HepG2 (cell line): ENCODE measurements around the gene TPRN. TPM values are rescaled to one million over a fixed set of nuclear protein-coding genes. Genes with fewer than 3 reads are reported as not detected.

Experiments
- ARNTL ChIP-seq: sonication (generic); formaldehyde crosslinking; IDR thresholded peaks from 2 replicates; pipeline ENCODE4 v1.4.0; 2020; ENCODE audit warnings: mild to moderate bottlenecking, missing genetic modification reagents
- FOSL2 ChIP-seq: sonication (generic); formaldehyde crosslinking; IDR thresholded peaks from 2 replicates; pipeline ENCODE4 v1.4.0; 2020; ENCODE audit warnings: missing genetic modification reagents
- GABPB1 ChIP-seq: IDR thresholded peaks from 2 replicates; pipeline ENCODE4 v1.6.1; 2016; ENCODE audit warnings: mild to moderate bottlenecking, missing genetic modification reagents, moderate library complexity, missing compliant biosample characterization
- GATAD1 ChIP-seq: IDR thresholded peaks from 2 replicates; pipeline ENCODE4 v1.6.1; 2016; ENCODE audit warnings: missing genetic modification reagents, missing compliant biosample characterization
- GLI4 ChIP-seq: sonication (generic); formaldehyde crosslinking; IDR thresholded peaks from 2 replicates; pipeline ENCODE4 v1.5.1; 2020; ENCODE audit warnings: missing genetic modification reagents, mild to moderate bottlenecking, moderate library complexity, borderline replicate concordance
- ISX ChIP-seq: sonication (generic); formaldehyde crosslinking; conservative IDR thresholded peaks from 2 replicates; pipeline ENCODE4 v1.5.0; 2020; ENCODE audit warnings: missing genetic modification reagents
- RAD51 ChIP-seq: fragments of 450-650 bp; IDR thresholded peaks from 2 replicates; pipeline ENCODE4 v1.6.1; 2016; ENCODE audit warnings: borderline replicate concordance
- RARA ChIP-seq: IDR thresholded peaks from 2 replicates; pipeline ENCODE4 v1.6.1; 2016; ENCODE audit warnings: missing genetic modification reagents, missing compliant biosample characterization
- SAP130 ChIP-seq: IDR thresholded peaks from 2 replicates; pipeline ENCODE4 v1.6.1; 2016; ENCODE audit warnings: low read depth
- SCMH1 ChIP-seq: sonication (generic); formaldehyde crosslinking; IDR thresholded peaks from 2 replicates; pipeline ENCODE4 v1.9.0; 2021; ENCODE audit warnings: missing genetic modification reagents, mild to moderate bottlenecking, borderline replicate concordance
- SOX6 ChIP-seq, 2 experiments: fragments of 450-650 bp in 1 of 2; sonication (generic) in 1 of 2; formaldehyde crosslinking in 1 of 2; IDR thresholded peaks; 2 replicates each; pipeline versions ENCODE4 v1.4.0 to v1.6.1; 2017 to 2020; ENCODE audit warnings: antibody characterized with exemption in 1 of 2, mild to moderate bottlenecking in 1 of 2, missing genetic modification reagents in 1 of 2
- SP1 ChIP-seq, 2 experiments: fragments of 450-650 bp in 1 of 2; sonication (generic) in 1 of 2; formaldehyde crosslinking in 1 of 2; IDR thresholded peaks; 2 replicates each; pipeline versions ENCODE4 v1.4.0 to v1.6.1; 2016 to 2020; ENCODE audit warnings: missing genetic modification reagents in 1 of 2
- SUZ12 ChIP-seq: fragments of 150-350 bp; IDR thresholded peaks from 2 replicates; pipeline ENCODE4 v1.6.1; 2014; ENCODE audit warnings: low read depth, low read length
- TBL1XR1 ChIP-seq: fragments of 150-350 bp; IDR thresholded peaks from 2 replicates; pipeline ENCODE4 v1.6.1; 2014; ENCODE audit warnings: borderline replicate concordance, low read length; ENCODE audit not compliant: partially characterized antibody
- TEAD2 ChIP-seq: sonication (generic); formaldehyde crosslinking; IDR thresholded peaks from 2 replicates; pipeline ENCODE4 v1.9.0; 2021; ENCODE audit warnings: missing genetic modification reagents
- TEAD3 ChIP-seq: optimal IDR thresholded peaks from 2 replicates; pipeline ENCODE3; 2016; ENCODE audit warnings: borderline replicate concordance
- ZC3H13 ChIP-seq: sonication (generic); formaldehyde crosslinking; IDR thresholded peaks from 2 replicates; pipeline ENCODE4 v1.8.1; 2023; ENCODE audit warnings: mild to moderate bottlenecking, missing genetic modification reagents, moderate library complexity
- ZNF230 ChIP-seq: sonication (generic); formaldehyde crosslinking; IDR thresholded peaks from 2 replicates; pipeline ENCODE4 v1.4.0; 2020; ENCODE audit warnings: mild to moderate bottlenecking, missing genetic modification reagents
- ZNF572 ChIP-seq: sonication (generic); formaldehyde crosslinking; IDR thresholded peaks from 2 replicates; pipeline ENCODE4 v1.5.1; 2020; ENCODE audit warnings: mild to moderate bottlenecking, missing genetic modification reagents
- ZNF879 ChIP-seq: sonication (generic); formaldehyde crosslinking; IDR thresholded peaks from 2 replicates; pipeline ENCODE4 v1.8.1; 2023; ENCODE audit warnings: missing genetic modification reagents
- polyA plus RNA-seq, 8 experiments: library from polyadenylated mRNA; depleted of rRNA in 3 of 8; stranded (reverse) in 7 of 8; unstranded in 1 of 8; fragments of >200 nt; fragmentation: Illumina TruSeq in 4 of 8; extraction: Trizol in 4 of 8; gene quantifications; 2 replicates each; pipeline versions ENCODE4 v1.2.1 to v1.2.3, GENCODE V29; 2011 to 2016; ENCODE audit warnings: low read depth in 4 of 8, missing spikeins in 1 of 8, mixed read lengths in 1 of 8; ENCODE audit not compliant: insufficient read depth in 1 of 8
- total RNA-seq, 5 experiments: library from RNA; depleted of rRNA; stranded (reverse); fragments of >200 nt; fragmentation: Illumina TruSeq; extraction: Trizol; gene quantifications; 2 replicates each; pipeline ENCODE4 v1.2.3, GENCODE V29; 2016; ENCODE audit warnings: low read depth in 1 of 5
- TF ChIP-seq, protein P1 (sequence below): sonication (generic); formaldehyde crosslinking; IDR thresholded peaks from 2 replicates; pipeline ENCODE4; 2020; ENCODE audit warnings: missing genetic modification reagents, mild to moderate bottlenecking, borderline replicate concordance
- TF ChIP-seq, protein P2 (sequence below): sonication (generic); formaldehyde crosslinking; IDR thresholded peaks from 2 replicates; pipeline ENCODE4 v1.4.0; 2020; ENCODE audit warnings: low read depth, mild to moderate bottlenecking, missing genetic modification reagents
- TF ChIP-seq, protein P3 (sequence below): sonication (generic); formaldehyde crosslinking; IDR thresholded peaks from 2 replicates; pipeline ENCODE4 v1.4.0; 2020; ENCODE audit warnings: missing genetic modification reagents
- TF ChIP-seq, protein P4 (sequence below): sonication (generic); formaldehyde crosslinking; IDR thresholded peaks from 2 replicates; pipeline ENCODE4 v1.8.1; 2023; ENCODE audit warnings: missing genetic modification reagents, inconsistent platforms, borderline replicate concordance

TPRN gene
- total and polyA plus RNA-seq, 2 of the 13 experiments (the other 11 are each of a cell fraction or from before 2014, with no cell fraction given), result 10.1 to 19.2 TPM

DNA sequence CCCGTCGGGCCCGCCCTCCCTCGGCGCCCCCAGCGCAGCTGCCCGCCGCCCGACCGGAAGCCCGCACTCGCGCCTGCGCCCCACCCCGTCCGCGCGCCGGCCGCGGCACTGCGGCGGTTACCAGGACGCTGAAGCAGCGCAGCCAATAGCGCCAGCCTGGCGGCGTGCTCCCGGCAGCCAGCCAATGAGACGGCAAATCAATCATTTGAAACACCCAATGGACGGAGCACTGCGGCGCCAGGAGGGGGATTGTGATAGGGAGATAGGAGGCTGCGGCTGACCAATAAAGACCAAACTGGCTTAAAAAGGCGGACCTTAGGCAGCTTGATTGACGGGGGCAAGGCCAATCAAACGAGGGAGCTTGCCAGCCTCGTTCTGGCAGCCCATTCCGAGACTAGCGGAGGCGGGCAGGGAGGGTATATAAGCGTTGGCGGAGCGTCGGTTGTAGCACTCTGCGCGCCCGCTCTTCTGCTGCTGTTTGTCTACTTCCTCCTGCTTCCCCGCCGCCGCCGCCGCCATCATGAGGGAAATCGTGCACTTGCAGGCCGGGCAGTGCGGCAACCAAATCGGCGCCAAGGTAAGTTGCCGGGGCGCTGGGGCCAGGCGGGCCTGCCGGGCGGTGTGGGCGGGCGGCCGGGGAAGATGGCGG lies 40.4 kb upstream of the TPRN start, which contains the start of gene TUBB4B (continued):
- TF ChIP-seq, protein P1, sequence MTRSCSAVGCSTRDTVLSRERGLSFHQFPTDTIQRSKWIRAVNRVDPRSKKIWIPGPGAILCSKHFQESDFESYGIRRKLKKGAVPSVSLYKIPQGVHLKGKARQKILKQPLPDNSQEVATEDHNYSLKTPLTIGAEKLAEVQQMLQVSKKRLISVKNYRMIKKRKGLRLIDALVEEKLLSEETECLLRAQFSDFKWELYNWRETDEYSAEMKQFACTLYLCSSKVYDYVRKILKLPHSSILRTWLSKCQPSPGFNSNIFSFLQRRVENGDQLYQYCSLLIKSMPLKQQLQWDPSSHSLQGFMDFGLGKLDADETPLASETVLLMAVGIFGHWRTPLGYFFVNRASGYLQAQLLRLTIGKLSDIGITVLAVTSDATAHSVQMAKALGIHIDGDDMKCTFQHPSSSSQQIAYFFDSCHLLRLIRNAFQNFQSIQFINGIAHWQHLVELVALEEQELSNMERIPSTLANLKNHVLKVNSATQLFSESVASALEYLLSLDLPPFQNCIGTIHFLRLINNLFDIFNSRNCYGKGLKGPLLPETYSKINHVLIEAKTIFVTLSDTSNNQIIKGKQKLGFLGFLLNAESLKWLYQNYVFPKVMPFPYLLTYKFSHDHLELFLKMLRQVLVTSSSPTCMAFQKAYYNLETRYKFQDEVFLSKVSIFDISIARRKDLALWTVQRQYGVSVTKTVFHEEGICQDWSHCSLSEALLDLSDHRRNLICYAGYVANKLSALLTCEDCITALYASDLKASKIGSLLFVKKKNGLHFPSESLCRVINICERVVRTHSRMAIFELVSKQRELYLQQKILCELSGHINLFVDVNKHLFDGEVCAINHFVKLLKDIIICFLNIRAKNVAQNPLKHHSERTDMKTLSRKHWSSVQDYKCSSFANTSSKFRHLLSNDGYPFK, result 0 out of 2 replicates have a peak, but pooled peaks have one; percentile 10
- TF ChIP-seq GABPB1 (CRISPR knock-in tag) (peak; percentile 89), SUZ12 (no peak), TEAD3 (peak; percentile 71), ARNTL (CRISPR knock-in tag) (0 out of 2 replicates have a peak, but pooled peaks have one; percentile 1), GATAD1 (CRISPR knock-in tag) (peak; percentile 70), ZC3H13 (CRISPR knock-in tag) (0 out of 2 replicates have a peak, but pooled peaks have one; percentile 28), ZNF572 (CRISPR knock-in tag) (no peak), ZNF879 (CRISPR knock-in tag) (no peak), ZNF230 (CRISPR knock-in tag) (no peak), RAD51 (no peak), SOX6 (IDR thresholded peaks at IDR 0.05) (no peak), SOX6 (CRISPR knock-in tag; IDR thresholded peaks at IDR 0.05) (peak; percentile 7; the same call in 1 of the 2 replicates), TBL1XR1 (no peak), SP1 (IDR thresholded peaks at IDR 0.05) (no peak), SP1 (CRISPR knock-in tag; IDR thresholded peaks at IDR 0.05) (peak; percentile 50), FOSL2 (peak; percentile 58), RARA (CRISPR knock-in tag) (peak; percentile 49; the same call in 1 of the 2 replicates), ISX (CRISPR knock-in tag) (0 out of 2 replicates have a peak, but pooled peaks have one; percentile 69), GLI4 (CRISPR knock-in tag) (no peak; the same call in 1 of the 2 replicates), SAP130 (peak; percentile 54), TEAD2 (CRISPR knock-in tag) (0 out of 2 replicates have a peak, but pooled peaks have one; percentile 76), SCMH1 (CRISPR knock-in tag) (no peak)
- TF ChIP-seq, protein P2, sequence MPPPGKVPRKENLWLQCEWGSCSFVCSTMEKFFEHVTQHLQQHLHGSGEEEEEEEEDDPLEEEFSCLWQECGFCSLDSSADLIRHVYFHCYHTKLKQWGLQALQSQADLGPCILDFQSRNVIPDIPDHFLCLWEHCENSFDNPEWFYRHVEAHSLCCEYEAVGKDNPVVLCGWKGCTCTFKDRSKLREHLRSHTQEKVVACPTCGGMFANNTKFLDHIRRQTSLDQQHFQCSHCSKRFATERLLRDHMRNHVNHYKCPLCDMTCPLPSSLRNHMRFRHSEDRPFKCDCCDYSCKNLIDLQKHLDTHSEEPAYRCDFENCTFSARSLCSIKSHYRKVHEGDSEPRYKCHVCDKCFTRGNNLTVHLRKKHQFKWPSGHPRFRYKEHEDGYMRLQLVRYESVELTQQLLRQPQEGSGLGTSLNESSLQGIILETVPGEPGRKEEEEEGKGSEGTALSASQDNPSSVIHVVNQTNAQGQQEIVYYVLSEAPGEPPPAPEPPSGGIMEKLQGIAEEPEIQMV (CRISPR knock-in tag), result no peak
- TF ChIP-seq, protein P3, sequence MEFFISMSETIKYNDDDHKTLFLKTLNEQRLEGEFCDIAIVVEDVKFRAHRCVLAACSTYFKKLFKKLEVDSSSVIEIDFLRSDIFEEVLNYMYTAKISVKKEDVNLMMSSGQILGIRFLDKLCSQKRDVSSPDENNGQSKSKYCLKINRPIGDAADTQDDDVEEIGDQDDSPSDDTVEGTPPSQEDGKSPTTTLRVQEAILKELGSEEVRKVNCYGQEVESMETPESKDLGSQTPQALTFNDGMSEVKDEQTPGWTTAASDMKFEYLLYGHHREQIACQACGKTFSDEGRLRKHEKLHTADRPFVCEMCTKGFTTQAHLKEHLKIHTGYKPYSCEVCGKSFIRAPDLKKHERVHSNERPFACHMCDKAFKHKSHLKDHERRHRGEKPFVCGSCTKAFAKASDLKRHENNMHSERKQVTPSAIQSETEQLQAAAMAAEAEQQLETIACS (CRISPR knock-in tag), result peak; percentile 31; the same call in 1 of the 2 replicates
- TF ChIP-seq, protein P4, sequence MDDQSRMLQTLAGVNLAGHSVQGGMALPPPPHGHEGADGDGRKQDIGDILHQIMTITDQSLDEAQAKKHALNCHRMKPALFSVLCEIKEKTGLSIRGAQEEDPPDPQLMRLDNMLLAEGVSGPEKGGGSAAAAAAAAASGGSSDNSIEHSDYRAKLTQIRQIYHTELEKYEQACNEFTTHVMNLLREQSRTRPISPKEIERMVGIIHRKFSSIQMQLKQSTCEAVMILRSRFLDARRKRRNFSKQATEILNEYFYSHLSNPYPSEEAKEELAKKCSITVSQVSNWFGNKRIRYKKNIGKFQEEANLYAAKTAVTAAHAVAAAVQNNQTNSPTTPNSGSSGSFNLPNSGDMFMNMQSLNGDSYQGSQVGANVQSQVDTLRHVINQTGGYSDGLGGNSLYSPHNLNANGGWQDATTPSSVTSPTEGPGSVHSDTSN (CRISPR knock-in tag), result peak; percentile 93; the same call in 1 of the 2 replicates
